Stimulated activated CD8-positive, alpha-beta memory T cell treated with anti-CD3 and anti-CD28 coated beads, Interleukin-12 subunit alpha, Interleukin-12 subunit beta, amount 100 ng/mL, for 4 hours (primary cell): Measurements from ENCODE around the gene CELF6.

Experiments used
- DNase-seq: peaks from one replicate; pipeline ENCODE4 v3.0.0-alpha.2; 2020; ENCODE audit warnings: low read depth

The CELF6 gene

GRCh38 chr15:72271895-72272212 lies 48.1 kb downstream of the CELF6 start:
- DNase-seq = no peak

- DNase-seq = no peak
Measured at GRCh38 chr15:72271221-72271620, 48.7 kb downstream of the CELF6 start.

GRCh38 chr15:72269739-72270138 lies 50.2 kb downstream of the CELF6 start:
- no peak for DNase-seq

GRCh38 chr15:72265031-72265430 lies 54.9 kb downstream of the CELF6 start:
- no peak for DNase-seq

- DNase-seq = no peak
Measured at GRCh38 chr15:72252663-72253299, 67.2 kb downstream of the CELF6 start.

GRCh38 chr15:72249142-72249810 lies 70.7 kb downstream of the CELF6 start:
- no peak for DNase-seq

- no peak for DNase-seq
Measured at GRCh38 chr15:72248514-72248913, 71.4 kb downstream of the CELF6 start.

- DNase-seq = no peak
Measured at GRCh38 chr15:72242775-72243370, 77.1 kb downstream of the CELF6 start.

- no peak for DNase-seq
Measured at GRCh38 chr15:72239652-72240051, 80.3 kb downstream of the CELF6 start.

GRCh38 chr15:72238586-72238985 lies 81.4 kb downstream of the CELF6 start:
- DNase-seq = no peak

GRCh38 chr15:72237853-72238224 lies 82.1 kb downstream of the CELF6 start:
- no peak for DNase-seq

- peak; percentile 50 for DNase-seq
Measured at GRCh38 chr15:72237029-72237852, 82.7 kb downstream of the CELF6 start.

GRCh38 chr15:72236381-72237003 lies 83.5 kb downstream of the CELF6 start:
- DNase-seq = no peak

- DNase-seq = no peak
Measured at GRCh38 chr15:72235298-72235697, 84.7 kb downstream of the CELF6 start.
